Stomach (tissue), 8 donors: ENCODE data around the gene ZNF200. TPM values are rescaled to one million over a fixed set of nuclear protein-coding genes. Genes with fewer than 3 reads are reported as not detected.

Experiments
- polyA plus RNA-seq, 3 donors: library from polyadenylated mRNA; stranded (reverse); fragments of 200-250 nt; gene quantifications; one replicate each; pipeline ENCODE4 v1.2.3, GENCODE V29; 2013
- total RNA-seq, 5 donors: library from RNA; depleted of rRNA; stranded (reverse); fragments of >200 nt; gene quantifications; one replicate each; pipeline versions ENCODE4 v1.1.0 to v1.2.3, GENCODE V29; 2014 to 2016
- donor health status: healthy with polysubstance abuse.
- donor health status: Bipolar disorder and iron deficiency.
- donor health status: healthy.

ZNF200 gene
- total and polyA plus RNA-seq, 8 donors = 2.2 to 8.7 (median 5.3) TPM

Other genes with a start within 250 kb of the ZNF200 start
- gene CLDN9, start 222.2 kb downstream of the ZNF200 start, total RNA-seq = not detected
- under 1 TPM in 2 of 3 donors, not detected in 1; 0.28 to 0.31 TPM for gene CLDN9, start 222.2 kb downstream of the ZNF200 start, polyA plus RNA-seq
- gene CLDN6, start 217.0 kb downstream of the ZNF200 start, total RNA-seq = not detected
- gene CLDN6, start 217.0 kb downstream of the ZNF200 start, polyA plus RNA-seq = not detected
- gene TNFRSF12A, start 214.8 kb downstream of the ZNF200 start, total RNA-seq = 100 to 1,000 TPM in 2 of 5 donors, 10 to 100 TPM in 2, 1 to 10 TPM in 1; 1.8 to 134 (median 77.2) TPM
- 100 to 1,000 TPM in 1 of 3 donors, 10 to 100 TPM in 2; 20.3 to 117 (median 25.8) TPM for gene TNFRSF12A, start 214.8 kb downstream of the ZNF200 start, polyA plus RNA-seq
- 10 to 100 TPM; 11.0 to 94.7 (median 21.7) TPM for gene HCFC1R1, start 211.2 kb downstream of the ZNF200 start, total RNA-seq
- 100 to 1,000 TPM in 2 of 3 donors, 10 to 100 TPM in 1; 71.7 to 128 (median 102) TPM for gene HCFC1R1, start 211.2 kb downstream of the ZNF200 start, polyA plus RNA-seq
- 10 to 100 TPM in 4 of 5 donors, not detected in 1; 10.5 to 97.9 (median 22.2) TPM for gene THOC6, start 211.1 kb downstream of the ZNF200 start, total RNA-seq
- gene THOC6, start 211.1 kb downstream of the ZNF200 start, polyA plus RNA-seq = 10 to 100 TPM; 15.3 to 39.0 (median 32.8) TPM
- 100 to 1,000 TPM in 1 of 5 donors, 10 to 100 TPM in 4; 18.4 to 693 (median 59.4) TPM for gene BICDL2, start 198.2 kb downstream of the ZNF200 start, total RNA-seq
- gene BICDL2, start 198.2 kb downstream of the ZNF200 start, polyA plus RNA-seq = 10 to 100 TPM; 26.0 to 79.7 (median 29.0) TPM
- 1 to 10 TPM in 2 of 5 donors, not detected in 3; 1.1 to 1.6 TPM for gene MMP25, start 188.6 kb downstream of the ZNF200 start, total RNA-seq
- 1 to 10 TPM in 1 of 3 donors, under 1 TPM in 2; 0.48 to 2.9 (median 0.61) TPM for gene MMP25, start 188.6 kb downstream of the ZNF200 start, polyA plus RNA-seq
- gene IL32, start 169.5 kb downstream of the ZNF200 start, total RNA-seq = 100 to 1,000 TPM in 1 of 5 donors, 10 to 100 TPM in 3, 1 to 10 TPM in 1; 9.9 to 504 (median 90.4) TPM
- 100 to 1,000 TPM in 1 of 3 donors, 10 to 100 TPM in 2; 56.3 to 129 (median 60.9) TPM for gene IL32, start 169.5 kb downstream of the ZNF200 start, polyA plus RNA-seq
- not detected for gene ZSCAN10, start 135.9 kb downstream of the ZNF200 start, total RNA-seq
- not detected for gene ZSCAN10, start 135.9 kb downstream of the ZNF200 start, polyA plus RNA-seq
- gene ZNF205, start 122.6 kb downstream of the ZNF200 start, total RNA-seq = 10 to 100 TPM in 1 of 5 donors, 1 to 10 TPM in 3, under 1 TPM in 1; 0.87 to 21.9 (median 5.5) TPM
- 10 to 100 TPM; 16.6 to 27.5 (median 20.9) TPM for gene ZNF205, start 122.6 kb downstream of the ZNF200 start, polyA plus RNA-seq
- gene ZNF213, start 100.1 kb downstream of the ZNF200 start, total RNA-seq = 10 to 100 TPM in 3 of 5 donors, 1 to 10 TPM in 2; 1.3 to 87.8 (median 20.0) TPM
- gene ZNF213, start 100.1 kb downstream of the ZNF200 start, polyA plus RNA-seq = 1 to 10 TPM; 5.8 to 6.7 (median 6.1) TPM
- gene OR1F1, start 47.0 kb downstream of the ZNF200 start, total RNA-seq = not detected
- not detected for gene OR1F1, start 47.0 kb downstream of the ZNF200 start, polyA plus RNA-seq
- gene MEFV, start 21.5 kb upstream of the ZNF200 start, total RNA-seq = 10 to 100 TPM in 1 of 5 donors, 1 to 10 TPM in 3, under 1 TPM in 1; 0.58 to 24.5 (median 1.7) TPM
- gene MEFV, start 21.5 kb upstream of the ZNF200 start, polyA plus RNA-seq = under 1 TPM; 0.15 to 0.44 (median 0.20) TPM
- gene ZNF263, start 48.3 kb upstream of the ZNF200 start, total RNA-seq = 10 to 100 TPM; 23.5 to 67.0 (median 46.0) TPM
- 10 to 100 TPM; 10.8 to 29.6 (median 16.0) TPM for gene ZNF263, start 48.3 kb upstream of the ZNF200 start, polyA plus RNA-seq
- gene TIGD7, start 70.3 kb upstream of the ZNF200 start, total RNA-seq = 1 to 10 TPM in 3 of 5 donors, not detected in 2; 1.6 to 8.3 (median 1.8) TPM
- 1 to 10 TPM; 2.1 to 3.7 (median 2.8) TPM for gene TIGD7, start 70.3 kb upstream of the ZNF200 start, polyA plus RNA-seq
- gene ZNF75A, start 70.3 kb upstream of the ZNF200 start, total RNA-seq = 10 to 100 TPM; 16.1 to 52.5 (median 25.0) TPM
- 10 to 100 TPM in 2 of 3 donors, 1 to 10 TPM in 1; 8.0 to 15.6 (median 10.5) TPM for gene ZNF75A, start 70.3 kb upstream of the ZNF200 start, polyA plus RNA-seq
- gene OR2C1, start 120.7 kb upstream of the ZNF200 start, total RNA-seq = not detected
- not detected for gene OR2C1, start 120.7 kb upstream of the ZNF200 start, polyA plus RNA-seq
- gene ZSCAN32, start 165.8 kb upstream of the ZNF200 start, total RNA-seq = 10 to 100 TPM in 1 of 5 donors, 1 to 10 TPM in 4; 2.6 to 11.7 (median 5.4) TPM
- gene ZSCAN32, start 165.8 kb upstream of the ZNF200 start, polyA plus RNA-seq = 10 to 100 TPM in 1 of 3 donors, 1 to 10 TPM in 2; 7.7 to 10.7 (median 8.0) TPM
- gene ZNF174, start 166.1 kb upstream of the ZNF200 start, total RNA-seq = 10 to 100 TPM in 4 of 5 donors, 1 to 10 TPM in 1; 6.6 to 52.5 (median 21.7) TPM
- 1 to 10 TPM; 4.2 to 5.6 (median 5.0) TPM for gene ZNF174, start 166.1 kb upstream of the ZNF200 start, polyA plus RNA-seq
- gene ZNF597, start 208.3 kb upstream of the ZNF200 start, total RNA-seq = 1 to 10 TPM in 2 of 5 donors, under 1 TPM in 2, not detected in 1; 0.45 to 2.2 (median 1.1) TPM
- gene ZNF597, start 208.3 kb upstream of the ZNF200 start, polyA plus RNA-seq = 1 to 10 TPM in 1 of 3 donors, under 1 TPM in 2; 0.68 to 1.1 (median 0.78) TPM
- gene NAA60, start 208.5 kb upstream of the ZNF200 start, total RNA-seq = 100 to 1,000 TPM in 2 of 5 donors, 10 to 100 TPM in 3; 25.3 to 155 (median 84.9) TPM
- gene NAA60, start 208.5 kb upstream of the ZNF200 start, polyA plus RNA-seq = 10 to 100 TPM; 39.3 to 55.3 (median 54.4) TPM